Uterus (tissue), 4 donors: ENCODE measurements around the gene SF3B4. TPM values are rescaled to one million over a fixed set of nuclear protein-coding genes. Genes with fewer than 3 reads are reported as not detected.
"Not testable (repeated sequence)": the region's sequence is repeated elsewhere in the genome, so short reads cannot be mapped to it uniquely, and the experiment has no call there.

Source experiments
- DNase-seq, 2 donors: peaks; one replicate each; pipeline ENCODE4 v3.0.0-alpha.2; 2019 to 2020
- H3K27ac ChIP-seq, 2 donors: fragments of 200-600 bp; sonication (generic); 1 replicate in 1 of 2; 2 replicates in 1 of 2; pipeline ENCODE4 v1.5.1; 2016 to 2018
- H3K27me3 ChIP-seq, 2 donors: fragments of 200-600 bp; sonication (generic); one replicate each; pipeline ENCODE4 v1.5.1; 2018 to 2019; ENCODE audit warnings: control low read depth in 1 of 2
- H3K36me3 ChIP-seq, 2 donors: fragments of 200-600 bp; sonication (generic); one replicate each; pipeline ENCODE4 v1.5.1; 2019; ENCODE audit warnings: control low read depth in 1 of 2
- H3K4me1 ChIP-seq, 2 donors: fragments of 200-600 bp; sonication (generic); one replicate each; pipeline ENCODE4 v1.5.1; 2018 to 2019; ENCODE audit warnings: control low read depth in 1 of 2
- H3K4me3 ChIP-seq, 2 donors: fragments of 200-600 bp; sonication (generic); 1 replicate in 1 of 2; 2 replicates in 1 of 2; pipeline ENCODE4 v1.5.1; 2018 to 2019; ENCODE audit warnings: mild to moderate bottlenecking in 1 of 2
- H3K9me3 ChIP-seq, 2 donors: fragments of 200-600 bp; sonication (generic); one replicate each; pipeline ENCODE4 v1.5.1; 2019; ENCODE audit warnings: control low read depth in 1 of 2
- CTCF ChIP-seq, 4 experiments: fragments of 200-600 bp in 2 of 4; fragments of 450-650 bp in 2 of 4; sonication (generic) in 2 of 4; IDR thresholded peaks; one replicate each; pipeline ENCODE4 v1.5.1; 2016 to 2019; ENCODE audit warnings: antibody characterized with exemption in 4 of 4, mild to moderate bottlenecking in 2 of 4, moderate library complexity in 1 of 4
- POLR2A ChIP-seq, 2 donors: fragments of 450-650 bp; IDR thresholded peaks; one replicate each; pipeline ENCODE4 v1.6.1; 2016; ENCODE audit warnings: antibody characterized with exemption in 2 of 2, mild to moderate bottlenecking in 1 of 2, moderate library complexity in 1 of 2
- intact Hi-C: fragments of 100-400 bp; cut with DNase I; formaldehyde crosslinking; loops from one replicate; pipeline ENCODE4 v1.15.1; 2023; ENCODE audit warnings: low total_unique reads
- total RNA-seq, 4 donors: library from RNA; depleted of rRNA in 3 of 4; stranded (reverse); fragments of >200 nt in 3 of 4; gene quantifications; one replicate each; pipeline versions ENCODE4 v1.1.0 to v1.2.4, GENCODE V29; 2014 to 2023
- donor health status: DM: yes; HTN: yes; CAD: no.

Gene SF3B4
- total RNA-seq, 4 donors from 2014 or later, result 10.9 to 64.6 (median 15.6) TPM

GRCh38 chr1:149942207-149942606 lies 14.6 kb upstream of the SF3B4 start:
- H3K27ac ChIP-seq, result peak overlapping the region; percentile 7 to 62

GRCh38 chr1:149940427-149940826 lies 12.8 kb upstream of the SF3B4 start:
- no peak for TF ChIP-seq POLR2A (IDR thresholded peaks at IDR 0.05)
- TF ChIP-seq CTCF (IDR thresholded peaks at IDR 0.05), result no peak
- no peaks in the 10 kb centered on the region for H3K27me3 ChIP-seq
- no peak overlapping the region for H3K4me3 ChIP-seq
- DNase-seq, result no peak
- intact Hi-C loops, result no loop called here
- peaks cover 0 to 9% of the 10 kb centered on the region in 2 donors for H3K4me1 ChIP-seq
- H3K27ac ChIP-seq, result peak overlapping the region; percentile 88 to 90
- H3K36me3 ChIP-seq, result no peaks in the 10 kb centered on the region
- no peaks in the 10 kb centered on the region for H3K9me3 ChIP-seq

More at GRCh38 chr1:149942207-149942606, 14.6 kb upstream of the SF3B4 start:
- H3K4me3 ChIP-seq, result no peak overlapping the region
- H3K9me3 ChIP-seq, result no peaks in the 10 kb centered on the region
- DNase-seq, result no peak
- no peaks in the 10 kb centered on the region for H3K36me3 ChIP-seq
- intact Hi-C loops, result no loop called here
- TF ChIP-seq POLR2A (IDR thresholded peaks at IDR 0.05), result no peak
- TF ChIP-seq CTCF (IDR thresholded peaks at IDR 0.05), result peak; percentile 16 to 38 (median 26)
- H3K4me1 ChIP-seq, result peaks cover 0 to 5% of the 10 kb centered on the region in 2 donors
- H3K27me3 ChIP-seq, result no peaks in the 10 kb centered on the region

- H3K4me3 ChIP-seq, result peak overlapping the region; percentile 30 to 38
- DNase-seq, H3K4me1 ChIP-seq, H3K27me3 ChIP-seq, H3K9me3 ChIP-seq, intact Hi-C loops, H3K36me3 ChIP-seq: not testable (repeated sequence)
- peak overlapping the region; percentile 88 to 90 for H3K27ac ChIP-seq
Measured at GRCh38 chr1:149938668-149939003, 11.0 kb upstream of the SF3B4 start.

- H3K27me3 ChIP-seq, result no peaks in the 10 kb centered on the region
- no peaks in the 10 kb centered on the region for H3K9me3 ChIP-seq
- no peak for DNase-seq
- no peaks in the 10 kb centered on the region for H3K36me3 ChIP-seq
- H3K27ac ChIP-seq, result peak overlapping the region; percentile 88 to 90
- intact Hi-C loops, result no loop called here
- peaks cover 0 to 10% of the 10 kb centered on the region in 2 donors for H3K4me1 ChIP-seq
- no peak for TF ChIP-seq POLR2A (IDR thresholded peaks at IDR 0.05)
- no peak for TF ChIP-seq CTCF (IDR thresholded peaks at IDR 0.05)
- H3K4me3 ChIP-seq, result no peak overlapping the region
Measured at GRCh38 chr1:149937759-149938158, 10.2 kb upstream of the SF3B4 start.

GRCh38 chr1:149936992-149937705 lies 9.5 kb upstream of the SF3B4 start:
- no peak for TF ChIP-seq POLR2A (IDR thresholded peaks at IDR 0.05)
- peak in 2 of 4 experiments; percentile 10 to 14 for TF ChIP-seq CTCF (IDR thresholded peaks at IDR 0.05)
- no peaks in the 10 kb centered on the region for H3K27me3 ChIP-seq
- no peak for DNase-seq
- peak overlapping the region; percentile 88 to 90 for H3K27ac ChIP-seq
- H3K36me3 ChIP-seq, result no peaks in the 10 kb centered on the region
- no peaks in the 10 kb centered on the region for H3K9me3 ChIP-seq
- intact Hi-C loops, result no loop called here
- H3K4me3 ChIP-seq, result peak overlapping the region; percentile 66 to 73
- H3K4me1 ChIP-seq, result peaks cover 0 to 10% of the 10 kb centered on the region in 2 donors
